Lower leg skin (tissue), 4 donors: ENCODE data around the gene ELFN1. TPM values are rescaled to one million over a fixed set of nuclear protein-coding genes. Genes with fewer than 3 reads are reported as not detected.

ENCODE experiments used
- DNase-seq, 2 donors: peaks; one replicate each; pipeline ENCODE4 v3.0.0-alpha.2; 2019; ENCODE audit warnings: low spot score in 2 of 2
- H3K4me3 ChIP-seq: fragments of 200-600 bp; sonication (generic); 2 replicates; pipeline ENCODE4 v1.5.1; 2017; ENCODE audit warnings: mild to moderate bottlenecking, low read depth; ENCODE audit not compliant: poor library complexity, severe bottlenecking
- CTCF ChIP-seq, 3 donors: fragments of 450-650 bp; IDR thresholded peaks; one replicate each; pipeline ENCODE4 v1.5.1; 2016; ENCODE audit warnings: antibody characterized with exemption in 3 of 3, mild to moderate bottlenecking in 3 of 3, moderate library complexity in 2 of 3
- POLR2A ChIP-seq, 2 donors: fragments of 450-650 bp; IDR thresholded peaks; one replicate each; pipeline ENCODE4 v1.6.1; 2016 to 2017; ENCODE audit warnings: antibody characterized with exemption in 2 of 2, mild to moderate bottlenecking in 1 of 2, moderate library complexity in 1 of 2
- WGBS, 2 donors: methylation state at CpG; one replicate each; pipeline ENCODE4 v1.1.5; 2018; 5-methylcytosine and 5-hydroxymethylcytosine counted together
- intact Hi-C: fragments of 100-400 bp; cut with DNase I; formaldehyde crosslinking; loops from one replicate; pipeline ENCODE4 v1.15.0; 2023; ENCODE audit warnings: low total_unique reads
- total RNA-seq, 4 donors: library from RNA; depleted of rRNA; stranded (reverse); fragments of >200 nt; gene quantifications; one replicate each; pipeline ENCODE4 v1.1.0, GENCODE V29; 2016

The ELFN1 gene
- total RNA-seq, 4 donors from 2014 or later, result 1.2 to 2.6 (median 1.8) TPM

- intact Hi-C loops, result no loop called here
- no peak for DNase-seq
- TF ChIP-seq CTCF (IDR thresholded peaks at IDR 0.05) (no peak), POLR2A (IDR thresholded peaks at IDR 0.05) (no peak)
- no peak overlapping the region for H3K4me3 ChIP-seq
- WGBS, 2 donors, result 93 to 95% methylated on average over 1 of the region's 1 CpG
These were observed 20.4 kb downstream of the ELFN1 start for GRCh38 chr7:1690359-1690958.

- H3K4me3 ChIP-seq, result no peak overlapping the region
- TF ChIP-seq CTCF (IDR thresholded peaks at IDR 0.05), result no peak
- TF ChIP-seq POLR2A (IDR thresholded peaks at IDR 0.05), result no peak
- intact Hi-C loops, result no loop called here
- DNase-seq, result peak in 1 of 2 donors; percentile 48
- 91 to 97% methylated on average over 8 of the region's 8 CpGs for WGBS, 2 donors
These were observed 21.0 kb downstream of the ELFN1 start for GRCh38 chr7:1691096-1691495.

- WGBS, 2 donors, result 53 to 55% methylated on average over 27 of the region's 27 CpGs
- H3K4me3 ChIP-seq, result no peak overlapping the region
- TF ChIP-seq CTCF (IDR thresholded peaks at IDR 0.05) (no peak), POLR2A (IDR thresholded peaks at IDR 0.05) (no peak)
- peak in 1 of 2 donors; percentile 62 for DNase-seq
- intact Hi-C loops, result no loop called here
These were observed 21.8 kb downstream of the ELFN1 start for GRCh38 chr7:1691601-1692514.

GRCh38 chr7:1692515-1693418 lies 22.7 kb downstream of the ELFN1 start:
- no peak for TF ChIP-seq POLR2A (IDR thresholded peaks at IDR 0.05)
- no peak for TF ChIP-seq CTCF (IDR thresholded peaks at IDR 0.05)
- peak in 1 of 2 donors; percentile 54 for DNase-seq
- no peak overlapping the region for H3K4me3 ChIP-seq
- intact Hi-C loops, result no loop called here
- 82 to 87% methylated on average over 27 of the region's 27 CpGs for WGBS, 2 donors

GRCh38 chr7:1693419-1693990 lies 23.4 kb downstream of the ELFN1 start:
- DNase-seq, result peak in 1 of 2 donors; percentile 71
- TF ChIP-seq CTCF (IDR thresholded peaks at IDR 0.05), result no peak
- no peak for TF ChIP-seq POLR2A (IDR thresholded peaks at IDR 0.05)
- intact Hi-C loops, result no loop called here
- H3K4me3 ChIP-seq, result no peak overlapping the region
- 77 to 83% methylated on average over 25 of the region's 25 CpGs for WGBS, 2 donors
